ENCODE data around the gene ADGRD2. TPM values are rescaled to one million over a fixed set of nuclear protein-coding genes. Genes with fewer than 3 reads are reported as not detected.

ADGRD2 gene
- total RNA-seq, 4 donors from 2014 or later: not detected

DNA sequence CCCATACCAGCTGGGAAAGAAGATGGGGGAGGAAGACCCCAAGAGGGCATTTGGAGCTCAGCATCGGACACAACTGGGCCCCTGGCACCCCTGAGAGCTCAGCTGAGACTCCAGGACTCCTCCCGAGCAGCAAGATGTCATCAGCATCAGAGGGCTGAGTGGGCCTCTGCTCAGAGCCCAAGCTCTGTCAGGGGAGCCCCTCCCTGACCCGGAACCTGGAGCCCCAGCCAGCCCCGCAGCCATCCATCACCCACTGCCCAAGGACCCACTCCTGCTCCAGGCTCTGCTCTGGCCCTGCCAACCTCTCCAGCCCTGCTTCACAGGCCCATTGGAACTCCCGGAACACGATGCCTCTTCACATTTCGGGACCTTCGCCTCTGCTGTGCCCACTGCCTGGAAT lies 47.2 kb downstream of the ADGRD2 start:
- H3K9me3 ChIP-seq: no peaks in the 10 kb centered on the region
- no peak overlapping the region for H3K4me3 ChIP-seq
- no peak for DNase-seq
- H3K4me1 ChIP-seq: no peaks in the 10 kb centered on the region
- H3K36me3 ChIP-seq: no peaks in the 10 kb centered on the region
- intact Hi-C loops (cut with DNase I; ENCODE audit: low total_unique reads) (no loop called here), in situ Hi-C loops (cut with MboI; ENCODE audit: low pct_ligation_motif_present in 1 of 4, low pct_unique_long_range_greater_than_20kb in 1 of 4, low sequenced_read_pairs in 3 of 4) (no loop called here)
- peaks cover 47% of the 10 kb centered on the region for H3K27me3 ChIP-seq
- TF ChIP-seq EP300 (IDR thresholded peaks at IDR 0.05; ENCODE audit: low read depth) (no peak), POLR2AphosphoS5 (IDR thresholded peaks at IDR 0.05) (no peak), CTCF (IDR thresholded peaks at IDR 0.05) (no peak), POLR2A (IDR thresholded peaks at IDR 0.05) (no peak)
- 93% methylated on average over 8 of the region's 8 CpGs; no CpG with 5 or more reads in 1 of the 2 donors for WGBS, 2 donors (ENCODE audit: low coverage in 1 of 2)
- H3K27ac ChIP-seq: no peak overlapping the region

DNA sequence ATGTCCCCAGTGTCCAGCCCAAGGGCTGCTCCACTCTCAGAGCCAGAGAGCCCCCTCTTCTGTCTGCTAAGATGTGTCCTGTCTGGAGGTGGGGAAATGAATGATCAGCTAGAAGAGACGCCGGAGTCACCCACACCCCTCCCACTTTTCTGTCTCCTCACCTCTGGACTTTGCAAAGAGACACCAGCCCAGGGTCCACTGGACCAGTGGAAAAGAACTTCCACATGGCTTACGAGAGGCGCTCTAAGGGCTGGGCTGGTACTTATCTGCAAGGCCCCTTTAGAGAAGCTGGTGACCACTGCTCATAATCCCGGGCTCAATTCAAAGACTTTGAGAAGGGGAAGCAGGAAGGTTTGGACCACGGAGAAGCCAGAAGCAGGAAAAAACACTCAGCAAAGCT lies 47.8 kb downstream of the ADGRD2 start:
- Histone ChIP-seq H3K4me1 (peaks cover 0 to under 1% (median under 1%) of the 10 kb centered on the region in 4 donors), H3K27me3 (peaks cover 53% of the 10 kb centered on the region), H3K9me3 (no peaks in the 10 kb centered on the region), H3K36me3 (no peaks in the 10 kb centered on the region), H3K4me3 (no peak overlapping the region), H3K27ac (no peak overlapping the region)
- no peak for DNase-seq
- TF ChIP-seq POLR2A (IDR thresholded peaks at IDR 0.05): no peak
- no peak for TF ChIP-seq CTCF (IDR thresholded peaks at IDR 0.05)
- TF ChIP-seq POLR2AphosphoS5 (IDR thresholded peaks at IDR 0.05): no peak
- no peak for TF ChIP-seq EP300 (IDR thresholded peaks at IDR 0.05; ENCODE audit: low read depth)
- 53 to 73% methylated on average over 2 to 6 of the region's 6 CpGs for WGBS, 2 donors (ENCODE audit: low coverage in 1 of 2)
- intact Hi-C loops (cut with DNase I; ENCODE audit: low total_unique reads): no loop called here
- in situ Hi-C loops (cut with MboI; ENCODE audit: low pct_ligation_motif_present in 1 of 4, low pct_unique_long_range_greater_than_20kb in 1 of 4, low sequenced_read_pairs in 3 of 4): no loop called here

- no peaks in the 10 kb centered on the region for H3K9me3 ChIP-seq
- in situ Hi-C loops (cut with MboI; ENCODE audit: low pct_ligation_motif_present in 1 of 4, low pct_unique_long_range_greater_than_20kb in 1 of 4, low sequenced_read_pairs in 3 of 4): no loop called here
- no peak overlapping the region for H3K4me3 ChIP-seq
- 75% methylated on average over 15 of the region's 15 CpGs; no CpG with 5 or more reads in 1 of the 2 donors for WGBS, 2 donors (ENCODE audit: low coverage in 1 of 2)
- no peaks in the 10 kb centered on the region for H3K36me3 ChIP-seq
- H3K4me1 ChIP-seq: peaks cover 0 to 6% (median 4%) of the 10 kb centered on the region in 4 donors
- intact Hi-C loops (cut with DNase I; ENCODE audit: low total_unique reads): no loop called here
- H3K27ac ChIP-seq: no peak overlapping the region
- DNase-seq: no peak
- TF ChIP-seq POLR2AphosphoS5 (IDR thresholded peaks at IDR 0.05) (no peak), EP300 (IDR thresholded peaks at IDR 0.05; ENCODE audit: low read depth) (no peak), CTCF (IDR thresholded peaks at IDR 0.05) (no peak), POLR2A (IDR thresholded peaks at IDR 0.05) (no peak)
- peaks cover 58% of the 10 kb centered on the region for H3K27me3 ChIP-seq
These were observed 48.4 kb downstream of the ADGRD2 start for GRCh38 chr9:124498499-124499146.

DNA sequence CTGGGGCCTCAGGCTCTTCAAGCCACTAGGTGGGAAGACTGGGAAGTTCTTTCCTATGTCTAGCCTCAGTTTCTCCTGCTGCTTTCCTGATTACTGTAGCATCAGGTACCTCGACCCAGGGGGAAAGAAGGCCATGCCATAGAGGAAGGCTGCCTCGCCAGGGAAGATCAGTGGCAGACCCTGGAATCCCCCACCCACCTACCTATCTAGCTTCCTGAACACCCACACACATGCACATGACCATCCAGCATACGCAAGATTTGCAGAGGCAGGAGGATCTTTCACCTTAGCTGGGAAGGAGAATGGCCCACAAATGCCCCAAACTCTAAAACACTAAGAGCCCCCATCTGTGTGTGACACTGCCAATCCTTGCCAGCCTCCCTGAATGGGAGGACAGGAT lies 49.0 kb downstream of the ADGRD2 start:
- intact Hi-C loops (cut with DNase I; ENCODE audit: low total_unique reads): no loop called here
- Histone ChIP-seq H3K36me3 (no peaks in the 10 kb centered on the region), H3K4me3 (no peak overlapping the region), H3K9me3 (no peaks in the 10 kb centered on the region), H3K27me3 (peaks cover 64% of the 10 kb centered on the region), H3K27ac (no peak overlapping the region), H3K4me1 (peaks cover 4 to 12% (median 10%) of the 10 kb centered on the region in 4 donors)
- 47% methylated on average over 3 of the region's 3 CpGs; no CpG with 5 or more reads in 1 of the 2 donors for WGBS, 2 donors (ENCODE audit: low coverage in 1 of 2)
- no peak for DNase-seq
- in situ Hi-C loops (cut with MboI; ENCODE audit: low pct_ligation_motif_present in 1 of 4, low pct_unique_long_range_greater_than_20kb in 1 of 4, low sequenced_read_pairs in 3 of 4): no loop called here
- TF ChIP-seq EP300 (IDR thresholded peaks at IDR 0.05; ENCODE audit: low read depth) (no peak), POLR2AphosphoS5 (IDR thresholded peaks at IDR 0.05) (no peak), POLR2A (IDR thresholded peaks at IDR 0.05) (no peak), CTCF (IDR thresholded peaks at IDR 0.05) (no peak)

Measured in transverse colon (tissue), 4 donors.